T-helper 1 cell treated with Interleukin-12 subunit alpha and Interleukin-12 subunit beta and Interleukin-4 antibody, amounts not matched to agents 30 μg/mL and 1 μg/mL, for 36 hours (primary cell): Measurements from ENCODE around the gene SMPD2.

Source experiments
- H3K27ac Mint-ChIP-seq: one replicate; pipeline ENCODE4 v1.8.0; 2021; ENCODE audit warnings: mild to moderate bottlenecking, mixed read lengths
- H3K27me3 Mint-ChIP-seq: one replicate; pipeline ENCODE4 v1.8.0; 2021; ENCODE audit warnings: low read depth, mixed read lengths
- H3K36me3 Mint-ChIP-seq: one replicate; pipeline ENCODE4 v1.8.0; 2021; ENCODE audit warnings: low read depth, mixed read lengths
- H3K4me1 Mint-ChIP-seq: one replicate; pipeline ENCODE4 v1.8.0; 2021; ENCODE audit warnings: low read depth, mixed read lengths
- H3K4me3 Mint-ChIP-seq: one replicate; pipeline ENCODE4 v1.8.0; 2021; ENCODE audit warnings: mild to moderate bottlenecking, moderate library complexity, mixed read lengths
- H3K9me3 Mint-ChIP-seq: one replicate; pipeline ENCODE4 v1.8.0; 2021; ENCODE audit warnings: mixed read lengths

SMPD2 gene

DNA sequence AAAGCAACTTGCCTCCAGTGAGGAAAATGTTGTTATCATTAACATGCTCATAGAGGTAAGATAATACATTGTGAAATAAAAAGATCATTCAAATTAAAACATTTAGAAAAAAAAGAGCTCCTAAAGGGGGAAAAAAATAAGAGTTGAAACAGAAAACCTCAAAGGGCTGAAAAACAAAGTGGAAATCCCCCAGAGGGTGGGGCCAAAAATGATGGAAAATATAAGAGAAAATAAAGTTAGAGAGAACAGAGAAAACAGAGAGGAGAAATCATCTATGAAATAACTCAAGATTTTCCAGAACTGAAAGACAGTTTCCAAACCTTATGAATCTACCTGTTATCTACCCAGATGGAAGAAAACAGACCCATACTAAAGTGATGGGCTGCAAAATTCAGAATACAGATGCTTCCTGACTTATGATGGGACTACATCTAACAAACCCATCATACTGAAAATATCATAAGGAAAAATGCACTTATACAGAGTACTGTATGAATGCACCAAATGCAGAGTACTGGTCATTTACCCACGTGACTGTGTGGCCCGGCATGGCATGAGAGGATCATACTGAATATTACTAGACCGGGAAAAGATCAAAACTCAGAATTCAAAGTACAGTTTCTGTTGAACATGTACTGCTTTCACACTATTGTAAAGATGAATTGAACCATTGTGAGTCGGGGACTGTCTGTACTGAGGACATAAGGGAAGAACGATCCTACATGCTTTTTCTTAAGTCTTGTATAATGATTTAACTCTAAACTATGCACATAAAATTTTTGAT lies 38.5 kb downstream of the SMPD2 start:
- H3K27me3 Mint-ChIP-seq: no peaks in the 10 kb centered on the region
- peaks cover 64% of the 10 kb centered on the region for H3K4me1 Mint-ChIP-seq
- no peaks in the 10 kb centered on the region for H3K9me3 Mint-ChIP-seq
- peaks cover 67% of the 10 kb centered on the region for H3K36me3 Mint-ChIP-seq
- H3K27ac Mint-ChIP-seq: peak overlapping the region; percentile 91
- peak overlapping the region; percentile 88 for H3K4me3 Mint-ChIP-seq

DNA sequence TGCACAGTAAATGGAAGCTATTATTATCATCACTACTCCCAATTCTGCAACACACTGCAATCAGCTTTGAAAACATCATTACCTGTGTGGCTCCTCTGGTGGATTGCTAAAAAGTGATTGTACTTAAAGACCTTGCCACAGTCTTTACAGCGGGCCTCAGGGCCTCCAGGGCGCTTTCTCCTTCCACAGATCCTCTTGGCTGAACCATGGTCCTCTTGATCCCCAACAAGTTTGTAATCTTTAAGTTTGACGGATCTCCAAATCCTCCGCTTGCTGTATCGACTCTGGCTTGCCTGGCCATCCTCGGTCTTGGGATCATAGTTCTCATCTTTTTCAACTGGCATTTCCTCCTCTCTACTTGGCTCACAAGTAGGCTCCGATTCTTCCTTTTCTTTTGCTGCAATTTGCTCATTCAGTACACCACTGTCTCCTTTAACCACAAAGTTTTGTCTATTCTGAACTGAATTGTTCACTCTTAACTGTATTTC lies 40.5 kb downstream of the SMPD2 start:
- H3K4me1 Mint-ChIP-seq: peaks cover 59% of the 10 kb centered on the region
- H3K4me3 Mint-ChIP-seq: peak overlapping the region; percentile 96
- peak overlapping the region; percentile 86 for H3K27ac Mint-ChIP-seq
- peaks cover 53% of the 10 kb centered on the region for H3K36me3 Mint-ChIP-seq
- H3K27me3 Mint-ChIP-seq: no peaks in the 10 kb centered on the region
- no peaks in the 10 kb centered on the region for H3K9me3 Mint-ChIP-seq

DNA sequence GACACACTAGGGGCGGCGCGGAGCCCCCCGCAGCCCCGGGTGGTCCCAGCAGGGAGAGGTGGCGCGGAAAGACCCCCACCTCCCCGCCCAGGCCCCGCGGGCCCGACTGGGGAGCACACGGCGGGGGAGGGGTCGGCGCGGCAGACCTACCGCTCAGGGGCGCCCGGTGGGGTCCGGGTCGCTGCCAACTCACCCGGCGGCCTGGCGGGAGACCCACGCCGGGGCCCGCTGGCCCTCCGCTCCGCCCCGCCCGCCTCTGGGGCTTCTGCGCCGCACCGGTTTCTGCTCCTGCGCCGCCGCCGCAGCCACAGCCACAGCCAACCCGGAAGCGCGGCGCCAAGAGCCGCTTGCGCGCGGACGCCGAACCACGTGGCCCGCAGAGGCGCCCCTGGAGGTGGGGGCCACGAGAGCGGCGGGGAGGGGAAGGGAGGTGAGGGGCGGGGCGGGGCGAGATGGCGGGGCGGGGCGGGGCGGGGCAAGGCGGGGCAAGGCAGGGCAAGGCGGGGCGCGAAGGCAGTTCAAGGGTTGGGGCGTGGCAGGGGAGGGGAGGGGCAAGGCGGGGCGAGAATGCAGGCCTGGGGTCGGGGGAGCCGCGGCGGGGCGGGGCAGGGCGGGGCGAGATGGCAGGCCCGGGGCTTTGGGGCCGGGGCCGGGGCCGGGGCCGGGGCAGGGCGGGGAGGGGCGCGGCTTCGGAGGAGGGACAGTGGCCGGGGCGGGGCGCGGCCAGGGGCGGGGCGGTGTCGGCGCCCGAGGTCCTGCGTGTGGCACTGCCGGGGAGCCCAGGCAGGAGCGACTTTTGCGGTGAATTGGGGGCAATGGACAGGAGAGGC lies 42.6 kb downstream of the SMPD2 start, which contains the start of gene ZBTB24:
Gene ZBTB24 (minus strand): TSS at position 315 of the 830 bp plus-strand sequence. CDS start 1,193 bp downstream, outside the sequence.
- Mint-ChIP-seq H3K27ac (peak within 1 kb of the TSS; percentile 86), H3K9me3 (no peaks in the 10 kb centered on the region), H3K4me3 (peak within 1 kb of the TSS; percentile 96), H3K27me3 (peaks cover 4% of the 10 kb centered on the region), H3K36me3 (peaks cover 37% of the 10 kb centered on the region), H3K4me1 (peaks cover 46% of the 10 kb centered on the region)

DNA sequence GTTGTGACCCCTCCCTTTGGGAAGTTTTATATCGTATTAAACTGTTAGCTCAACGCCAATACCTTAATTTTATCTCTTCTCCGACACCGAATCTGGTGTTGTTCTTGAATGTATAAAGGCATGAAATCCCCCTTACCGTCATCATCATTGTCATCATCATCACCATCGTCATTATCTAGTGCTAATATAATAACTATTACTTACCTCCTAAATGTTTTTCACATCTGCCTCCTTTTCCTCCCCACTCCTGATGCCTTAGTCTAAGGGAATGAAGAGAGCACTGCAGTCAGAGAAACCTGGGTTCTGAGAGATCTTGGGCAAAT lies 43.2 kb downstream of the SMPD2 start:
- Mint-ChIP-seq H3K4me3 (peak overlapping the region; percentile 73), H3K36me3 (peaks cover 32% of the 10 kb centered on the region), H3K9me3 (no peaks in the 10 kb centered on the region), H3K4me1 (peaks cover 41% of the 10 kb centered on the region), H3K27ac (peak overlapping the region; percentile 47), H3K27me3 (peaks cover 4% of the 10 kb centered on the region)

DNA sequence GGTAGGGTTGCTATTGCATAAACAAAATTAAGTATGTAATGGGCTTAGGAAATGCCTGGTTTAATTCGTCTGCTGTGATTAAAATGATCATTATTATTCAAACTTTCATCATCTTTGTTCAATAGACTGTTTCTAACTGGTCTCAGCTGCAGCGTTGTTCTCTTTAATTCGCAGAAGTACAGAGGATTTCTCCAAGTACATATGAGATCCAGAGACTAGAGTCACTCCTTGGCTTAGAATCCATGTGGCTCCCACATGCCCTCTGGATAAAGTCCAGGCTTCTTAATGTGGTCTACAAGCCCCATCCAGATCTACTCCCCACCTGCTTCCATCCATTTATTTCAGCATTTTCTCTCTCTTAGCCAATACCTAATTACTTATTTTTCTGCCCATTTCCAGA lies 43.6 kb downstream of the SMPD2 start:
- H3K36me3 Mint-ChIP-seq: peaks cover 28% of the 10 kb centered on the region
- peak overlapping the region; percentile 73 for H3K4me3 Mint-ChIP-seq
- H3K27me3 Mint-ChIP-seq: peaks cover 4% of the 10 kb centered on the region
- H3K27ac Mint-ChIP-seq: peak overlapping the region; percentile 47
- no peaks in the 10 kb centered on the region for H3K9me3 Mint-ChIP-seq
- H3K4me1 Mint-ChIP-seq: peaks cover 37% of the 10 kb centered on the region

DNA sequence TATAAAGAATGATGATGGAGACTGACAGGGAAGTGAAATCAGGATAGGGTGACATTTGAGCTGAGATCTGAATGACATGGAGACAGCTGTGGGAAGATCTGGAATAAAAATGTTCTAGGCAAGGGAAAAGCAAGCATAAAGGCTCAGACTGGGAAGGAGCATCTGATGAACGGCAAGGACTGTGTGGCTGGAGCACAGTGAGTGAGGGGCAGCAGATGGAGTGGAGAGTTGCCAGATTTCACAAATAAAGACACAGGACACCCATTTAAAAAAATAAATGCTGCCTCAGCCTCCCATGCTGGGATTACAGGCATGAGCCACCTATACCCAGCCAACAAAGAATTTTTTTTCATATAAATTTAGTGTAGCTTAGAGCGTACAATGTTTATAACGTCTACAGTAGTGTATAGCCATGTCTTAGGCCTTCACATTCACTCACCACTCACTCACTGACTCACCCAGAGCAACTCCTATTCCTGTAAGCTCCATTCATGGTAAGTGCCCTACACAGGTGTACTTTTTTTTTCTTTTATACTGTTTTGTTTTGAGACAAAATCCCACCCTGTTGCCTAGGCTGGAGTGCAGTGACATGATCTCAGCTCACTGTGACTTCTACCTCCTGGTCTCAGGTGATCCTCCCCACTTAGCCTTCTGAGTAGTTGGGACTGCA lies 44.9 kb downstream of the SMPD2 start:
- Mint-ChIP-seq H3K4me3 (no peak overlapping the region), H3K27ac (no peak overlapping the region), H3K9me3 (no peaks in the 10 kb centered on the region), H3K4me1 (peaks cover 32% of the 10 kb centered on the region), H3K27me3 (peaks cover 4% of the 10 kb centered on the region), H3K36me3 (peaks cover 19% of the 10 kb centered on the region)

DNA sequence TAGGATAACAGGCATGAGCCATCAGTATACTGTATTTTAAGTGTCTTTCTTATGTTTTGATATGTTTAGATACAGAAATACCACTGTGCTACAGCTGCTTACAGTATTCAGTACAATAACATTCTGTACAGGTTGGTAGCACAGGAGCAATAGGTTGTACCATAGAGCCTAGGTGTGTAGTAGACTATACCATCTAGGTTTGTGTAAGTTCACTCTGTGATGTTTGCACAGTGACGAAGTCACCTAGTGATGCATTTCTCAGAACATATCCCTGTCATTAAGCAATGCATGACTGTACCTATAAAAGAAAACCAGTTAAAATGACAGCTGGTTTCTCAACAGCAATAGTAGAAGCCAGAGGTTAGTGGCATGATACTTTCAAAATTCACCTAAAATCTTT lies 45.5 kb downstream of the SMPD2 start:
- Mint-ChIP-seq H3K9me3 (no peaks in the 10 kb centered on the region), H3K27me3 (peaks cover 4% of the 10 kb centered on the region), H3K36me3 (peaks cover 12% of the 10 kb centered on the region), H3K4me1 (peaks cover 31% of the 10 kb centered on the region), H3K4me3 (no peak overlapping the region), H3K27ac (no peak overlapping the region)

DNA sequence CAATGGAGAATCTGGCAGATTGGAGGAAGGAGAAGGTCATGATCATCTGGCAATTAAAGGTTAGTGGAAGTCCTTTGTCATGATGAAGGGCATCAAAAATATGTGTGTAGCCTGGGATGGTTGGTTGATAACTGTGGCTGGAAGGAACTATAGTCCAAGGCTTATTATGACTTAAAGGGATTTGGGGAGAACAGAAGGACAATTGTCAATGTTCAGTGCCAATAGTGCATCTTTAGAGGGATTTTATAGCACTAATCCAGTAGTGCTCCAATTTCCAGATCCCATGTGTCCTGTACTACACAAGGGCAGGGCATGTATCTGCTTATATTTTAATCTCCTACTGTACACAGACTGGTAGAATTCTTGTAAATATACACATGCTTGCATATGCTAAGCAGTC lies 47.5 kb downstream of the SMPD2 start:
- H3K36me3 Mint-ChIP-seq: no peaks in the 10 kb centered on the region
- H3K9me3 Mint-ChIP-seq: no peaks in the 10 kb centered on the region
- H3K4me3 Mint-ChIP-seq: no peak overlapping the region
- peaks cover 4% of the 10 kb centered on the region for H3K27me3 Mint-ChIP-seq
- H3K27ac Mint-ChIP-seq: no peak overlapping the region
- H3K4me1 Mint-ChIP-seq: peaks cover 31% of the 10 kb centered on the region

DNA sequence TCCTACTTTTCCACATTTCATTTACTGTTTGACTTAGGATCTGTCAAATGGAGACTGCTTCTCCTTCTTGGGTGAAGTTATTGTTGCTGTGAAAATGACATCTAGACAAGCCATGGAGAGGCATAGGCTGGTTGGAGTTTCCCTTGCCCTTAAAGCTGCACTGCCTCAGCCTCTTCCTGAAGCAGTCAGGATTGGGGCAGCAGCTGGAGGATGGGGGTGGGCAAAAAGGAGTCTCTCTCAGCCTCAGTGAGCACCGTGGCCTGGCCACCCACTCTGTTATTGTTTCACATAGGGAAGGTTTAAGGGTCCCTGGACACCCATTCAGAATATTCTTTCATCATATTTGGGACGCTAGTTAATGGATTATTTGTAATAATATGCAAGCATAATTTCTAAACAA lies 50.2 kb downstream of the SMPD2 start:
- peak overlapping the region; percentile 66 for H3K4me3 Mint-ChIP-seq
- peaks cover 7% of the 10 kb centered on the region for H3K27me3 Mint-ChIP-seq
- H3K27ac Mint-ChIP-seq: peak overlapping the region; percentile 91
- H3K4me1 Mint-ChIP-seq: peaks cover 30% of the 10 kb centered on the region
- no peaks in the 10 kb centered on the region for H3K9me3 Mint-ChIP-seq
- no peaks in the 10 kb centered on the region for H3K36me3 Mint-ChIP-seq

DNA sequence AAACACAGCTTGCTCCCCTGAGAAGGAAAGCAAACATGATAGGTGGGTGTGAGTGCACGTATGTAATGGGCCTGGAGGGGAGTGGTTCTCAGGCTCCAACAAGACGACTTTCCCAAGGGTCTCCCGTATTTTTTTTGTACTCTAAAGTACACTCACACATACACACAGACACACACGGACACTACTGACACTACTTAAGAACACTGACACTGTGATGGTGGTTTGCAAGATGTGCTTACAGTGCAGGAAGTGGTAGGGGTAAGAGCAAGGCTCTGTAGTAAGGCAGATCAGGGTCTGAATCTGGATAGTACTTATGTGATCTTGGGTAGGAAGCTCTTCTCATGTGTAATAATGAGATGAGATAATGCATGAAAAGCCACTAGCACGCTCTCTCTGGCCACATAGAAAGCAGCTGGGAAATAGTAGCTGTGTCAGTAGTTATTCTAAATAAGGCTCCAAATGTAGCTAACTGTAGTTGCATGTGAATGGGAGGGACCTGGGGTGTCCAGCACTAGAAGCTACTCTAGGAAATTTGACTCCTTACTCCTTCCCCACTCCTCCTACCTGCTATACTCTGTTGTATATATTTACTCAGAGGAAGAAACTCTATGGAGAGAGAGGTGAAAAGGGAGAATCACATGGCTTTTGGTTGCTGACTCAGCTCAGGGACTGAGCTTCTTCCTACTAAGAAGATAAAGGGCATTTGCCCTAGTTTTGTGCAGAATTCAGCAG lies 50.8 kb downstream of the SMPD2 start:
- Mint-ChIP-seq H3K9me3 (no peaks in the 10 kb centered on the region), H3K36me3 (no peaks in the 10 kb centered on the region), H3K4me3 (peak overlapping the region; percentile 66), H3K4me1 (peaks cover 33% of the 10 kb centered on the region), H3K27ac (peak overlapping the region; percentile 91), H3K27me3 (peaks cover 7% of the 10 kb centered on the region)
